Trophoblast cell (in vitro differentiated cells and primary cell): ENCODE data around the gene PMEPA1.
A peak's percentile ranks its signal among the peaks of the same experiment; 100 is the strongest.

ENCODE experiments used
- DNase-seq, 2 donors: peaks; one replicate each; pipeline ENCODE4 v3.0.0-alpha.2; 2016
- H2AFZ ChIP-seq: 2 replicates; pipeline ENCODE4 v1.6.1; 2013; ENCODE audit warnings: low read length, moderate library complexity, mild to moderate bottlenecking; ENCODE audit not compliant: insufficient read depth, poor library complexity
- H2AK5ac ChIP-seq: 2 replicates; pipeline ENCODE4 v1.6.1; 2013; ENCODE audit warnings: mild to moderate bottlenecking, low read length
- H2BK120ac ChIP-seq: 2 replicates; pipeline ENCODE4 v1.6.1; 2013; ENCODE audit warnings: low read length, mild to moderate bottlenecking, moderate library complexity; ENCODE audit not compliant: insufficient read depth, poor library complexity
- H2BK12ac ChIP-seq: 2 replicates; pipeline ENCODE4 v1.6.1; 2013; ENCODE audit warnings: mild to moderate bottlenecking, low read length, moderate library complexity
- H2BK5ac ChIP-seq: 2 replicates; pipeline ENCODE4 v1.6.1; 2013; ENCODE audit warnings: low read length, low read depth, moderate library complexity, mild to moderate bottlenecking; ENCODE audit not compliant: poor library complexity
- H3K14ac ChIP-seq: 2 replicates; pipeline ENCODE4 v1.6.1; 2013; ENCODE audit warnings: mild to moderate bottlenecking, low read length
- H3K18ac ChIP-seq: 2 replicates; pipeline ENCODE4 v1.6.1; 2013; ENCODE audit warnings: mild to moderate bottlenecking, low read length
- H3K23ac ChIP-seq: 2 replicates; pipeline ENCODE4 v1.6.1; 2013; ENCODE audit warnings: low read length
- H3K27ac ChIP-seq: 2 replicates; pipeline ENCODE4 v1.5.1; 2013; ENCODE audit warnings: low read depth, mild to moderate bottlenecking, inconsistent platforms, low read length, moderate library complexity
- H3K27me3 ChIP-seq: 2 replicates; pipeline ENCODE4 v1.6.1; 2013; ENCODE audit warnings: inconsistent platforms, mild to moderate bottlenecking, low read length, moderate library complexity; ENCODE audit not compliant: insufficient read depth
- H3K36me3 ChIP-seq, 2 experiments: 1 replicate in 1 of 2; 2 replicates in 1 of 2; pipeline ENCODE4 v1.6.1; 2013; ENCODE audit warnings: low read length in 2 of 2, mild to moderate bottlenecking in 2 of 2, moderate library complexity in 1 of 2; ENCODE audit not compliant: insufficient read depth in 2 of 2, control insufficient read depth in 1 of 2
- H3K4ac ChIP-seq: 2 replicates; pipeline ENCODE4 v1.6.1; 2013; ENCODE audit warnings: low read depth, mild to moderate bottlenecking, low read length, moderate library complexity
- H3K4me1 ChIP-seq, 2 experiments: 1 replicate in 1 of 2; 2 replicates in 1 of 2; pipeline ENCODE4 v1.6.1; 2013; ENCODE audit warnings: low read length in 2 of 2, mild to moderate bottlenecking in 2 of 2, moderate library complexity in 1 of 2; ENCODE audit not compliant: insufficient read depth in 2 of 2, control insufficient read depth in 1 of 2
- H3K4me2 ChIP-seq: 2 replicates; pipeline ENCODE4 v1.6.1; 2013; ENCODE audit warnings: inconsistent platforms, mild to moderate bottlenecking, low read length, moderate library complexity
- H3K4me3 ChIP-seq: 2 replicates; pipeline ENCODE4 v1.5.1; 2013; ENCODE audit warnings: mild to moderate bottlenecking, low read depth, low read length, inconsistent platforms
- H3K79me1 ChIP-seq: one replicate; pipeline ENCODE4 v1.6.1; 2013; ENCODE audit warnings: low read length
- H3K79me2 ChIP-seq: 2 replicates; pipeline ENCODE4 v1.6.1; 2013; ENCODE audit warnings: low read length, mild to moderate bottlenecking; ENCODE audit not compliant: control insufficient read depth, insufficient read depth, poor library complexity
- H3K9ac ChIP-seq: 2 replicates; pipeline ENCODE4 v1.6.1; 2013; ENCODE audit warnings: mild to moderate bottlenecking, low read length
- H3K9me3 ChIP-seq: 2 replicates; pipeline ENCODE4 v1.6.1; 2013; ENCODE audit warnings: low read depth, mild to moderate bottlenecking, control low read depth, inconsistent platforms, low read length; ENCODE audit not compliant: insufficient read depth
- H4K12ac ChIP-seq: 2 replicates; pipeline ENCODE4 v1.6.1; 2013; ENCODE audit warnings: low read depth, mild to moderate bottlenecking, low read length, moderate library complexity
- H4K8ac ChIP-seq: 2 replicates; pipeline ENCODE4 v1.6.1; 2013; ENCODE audit warnings: low read depth, mild to moderate bottlenecking, low read length, moderate library complexity
- H4K91ac ChIP-seq: one replicate; pipeline ENCODE4 v1.6.1; 2013; ENCODE audit warnings: low read depth, mild to moderate bottlenecking, low read length, moderate library complexity
- WGBS: extraction: QIAGEN DNeasy Blood & Tissue Kit; methylation state at CpG from one replicate; pipeline ENCODE4 v1.1.7; 2013; ENCODE audit warnings: missing lambda C conversion rate; ENCODE audit not compliant: insufficient read length, insufficient coverage; ENCODE audit errors: extremely low coverage; 5-methylcytosine and 5-hydroxymethylcytosine counted together

The PMEPA1 gene

DNA sequence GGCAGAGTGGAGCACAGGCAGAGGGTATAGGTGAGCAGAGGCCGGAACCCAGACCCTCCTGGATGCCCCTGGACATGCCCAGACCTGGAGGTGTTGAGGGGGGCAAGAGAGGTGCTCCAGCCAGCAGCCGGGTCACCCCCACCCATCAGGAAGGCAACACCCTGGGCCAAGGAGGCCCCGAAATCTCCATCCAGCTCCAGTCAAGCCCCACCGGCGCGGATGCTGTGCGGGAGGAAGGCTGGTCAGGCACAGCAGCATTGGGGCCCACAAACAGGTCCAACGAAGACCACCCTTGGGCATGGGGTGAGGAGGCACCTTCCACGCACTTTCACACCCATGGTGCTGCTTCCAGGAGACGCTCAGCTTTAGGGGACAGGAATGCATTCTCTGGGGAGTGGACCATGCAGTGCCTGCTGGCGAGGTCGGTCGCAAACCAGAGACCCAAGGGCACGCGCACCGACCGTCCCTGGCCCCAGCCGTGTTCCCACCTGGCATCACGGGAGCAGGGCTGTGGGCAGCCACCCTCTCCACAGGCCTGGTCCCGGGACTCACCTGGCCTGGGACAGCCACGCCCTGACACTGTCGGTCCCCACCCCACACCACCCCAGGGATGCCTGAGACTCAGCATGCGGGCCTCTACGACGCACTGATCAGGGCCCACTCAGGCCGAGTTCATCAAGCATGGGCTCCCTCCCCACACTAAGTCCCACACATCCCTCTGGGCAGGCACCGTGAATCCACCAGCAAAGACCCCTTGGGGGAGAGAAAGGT, 45.9 kb downstream of the PMEPA1 start:
- no peak overlapping the region for H2AFZ ChIP-seq
- no peaks in the 10 kb centered on the region for H3K27me3 ChIP-seq
- no peak overlapping the region for H3K9ac ChIP-seq
- H4K12ac ChIP-seq, result no peak overlapping the region
- H3K36me3 ChIP-seq, result peaks cover 33 to 37% of the 10 kb centered on the region in 2 experiments
- H2BK5ac ChIP-seq, result no peak overlapping the region
- peak overlapping the region; percentile 28 for H3K4ac ChIP-seq
- peaks cover 7% of the 10 kb centered on the region for H3K79me2 ChIP-seq
- H3K4me1 ChIP-seq, result peaks cover 3 to 4% of the 10 kb centered on the region in 2 experiments
- no peak for DNase-seq
- H3K23ac ChIP-seq, result no peak overlapping the region
- H2AK5ac ChIP-seq, result no peak overlapping the region
- H2BK120ac ChIP-seq, result no peak overlapping the region
- H4K91ac ChIP-seq, result no peak overlapping the region
- no CpG with 5 or more reads among the region's 27 CpGs for WGBS
- no peak overlapping the region for H3K27ac ChIP-seq
- H3K9me3 ChIP-seq, result no peaks in the 10 kb centered on the region
- H2BK12ac ChIP-seq, result no peak overlapping the region
- H3K79me1 ChIP-seq, result no peaks in the 10 kb centered on the region
- peak overlapping the region; percentile 24 for H3K18ac ChIP-seq
- no peak overlapping the region for H4K8ac ChIP-seq
- peak overlapping the region; percentile 21 for H3K4me3 ChIP-seq
- H3K4me2 ChIP-seq, result no peak overlapping the region
- no peak overlapping the region for H3K14ac ChIP-seq

DNA sequence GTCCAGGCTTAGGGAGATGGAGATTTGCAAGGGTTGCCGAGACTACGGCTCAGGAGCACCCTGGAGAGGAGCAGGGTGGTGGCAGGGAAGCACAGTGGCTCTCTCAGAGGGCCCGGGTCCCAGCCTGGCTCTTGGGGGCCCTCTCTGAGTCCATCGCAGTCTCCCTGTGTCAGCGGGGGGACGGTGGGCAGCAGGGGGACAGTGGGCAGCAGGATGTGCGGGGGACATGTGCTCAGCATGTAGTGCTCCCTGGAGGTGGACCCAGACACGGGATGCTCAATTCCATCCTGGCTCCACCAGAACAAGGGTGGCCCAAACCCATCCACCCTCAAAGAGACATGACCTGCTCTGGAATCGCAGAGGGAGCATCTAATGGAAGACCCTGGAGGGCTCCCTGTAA, 46.6 kb downstream of the PMEPA1 start:
- Histone ChIP-seq H4K91ac (no peak overlapping the region), H3K14ac (no peak overlapping the region), H3K23ac (no peak overlapping the region), H3K79me1 (no peaks in the 10 kb centered on the region), H4K12ac (no peak overlapping the region), H3K4me1 (peaks cover 3 to 4% of the 10 kb centered on the region in 2 experiments), H3K18ac (peak overlapping the region; percentile 15), H3K9ac (no peak overlapping the region), H4K8ac (no peak overlapping the region), H3K9me3 (no peaks in the 10 kb centered on the region), H2AFZ (no peak overlapping the region), H3K4me3 (no peak overlapping the region), H3K79me2 (peaks cover 7% of the 10 kb centered on the region), H3K27ac (no peak overlapping the region), H3K4me2 (no peak overlapping the region), H2BK5ac (no peak overlapping the region), H2BK120ac (no peak overlapping the region), H3K4ac (no peak overlapping the region), H2AK5ac (no peak overlapping the region), H3K27me3 (no peaks in the 10 kb centered on the region), H3K36me3 (peaks cover 39 to 40% of the 10 kb centered on the region in 2 experiments), H2BK12ac (no peak overlapping the region)
- no CpG with 5 or more reads among the region's 9 CpGs for WGBS
- DNase-seq, result no peak

DNA sequence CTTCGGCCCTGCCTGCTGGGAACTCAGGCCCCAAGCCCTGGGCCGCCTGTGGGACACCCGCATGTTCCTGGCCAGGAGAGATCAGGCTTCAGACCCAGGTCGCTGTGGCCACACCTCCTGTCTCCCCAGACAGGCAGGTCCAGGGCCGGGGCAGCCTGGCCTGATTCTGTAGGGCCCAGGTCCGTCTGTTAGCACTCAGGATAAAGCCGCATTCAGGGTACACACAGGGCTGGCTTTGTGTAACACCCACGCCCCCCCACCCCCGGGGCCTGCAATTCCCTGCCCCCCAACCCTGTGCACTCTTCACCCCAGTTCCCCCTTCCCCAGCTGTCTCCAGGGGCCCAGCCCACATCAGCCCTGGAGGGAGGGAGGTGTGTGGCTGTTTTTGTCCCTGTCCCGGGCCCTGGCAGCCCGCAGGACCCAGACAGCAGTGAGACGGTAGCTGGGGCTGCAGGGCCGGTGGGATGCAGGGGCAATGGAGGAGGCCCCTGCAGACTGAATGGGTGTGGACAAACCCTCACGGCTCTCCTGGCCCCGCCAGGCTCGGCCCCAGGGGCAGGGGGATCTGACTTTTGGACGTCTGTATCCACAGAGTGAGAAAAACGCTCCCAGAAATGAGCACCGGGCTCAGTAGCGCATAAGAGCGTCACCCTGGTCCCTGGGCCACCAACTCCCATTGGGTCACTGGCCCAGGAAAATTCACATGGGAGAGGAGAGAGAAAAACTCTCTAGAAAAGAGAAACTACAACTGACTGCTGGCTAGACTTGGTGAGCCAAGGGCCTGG, 47.2 kb downstream of the PMEPA1 start:
- H3K18ac ChIP-seq, result peak overlapping the region; percentile 23
- no peaks in the 10 kb centered on the region for H3K27me3 ChIP-seq
- no peak overlapping the region for H3K9ac ChIP-seq
- no CpG with 5 or more reads among the region's 21 CpGs for WGBS
- H4K91ac ChIP-seq, result no peak overlapping the region
- H3K4me3 ChIP-seq, result no peak overlapping the region
- H3K36me3 ChIP-seq, result peaks cover 43 to 46% of the 10 kb centered on the region in 2 experiments
- no peak overlapping the region for H3K23ac ChIP-seq
- H2AK5ac ChIP-seq, result no peak overlapping the region
- H3K79me2 ChIP-seq, result peaks cover 7% of the 10 kb centered on the region
- no peaks in the 10 kb centered on the region for H3K79me1 ChIP-seq
- no peak overlapping the region for H2BK12ac ChIP-seq
- H2AFZ ChIP-seq, result no peak overlapping the region
- peak; percentile 54 to 59 for DNase-seq
- no peak overlapping the region for H4K8ac ChIP-seq
- peaks cover 3 to 4% of the 10 kb centered on the region in 2 experiments for H3K4me1 ChIP-seq
- no peak overlapping the region for H2BK120ac ChIP-seq
- H3K9me3 ChIP-seq, result no peaks in the 10 kb centered on the region
- H4K12ac ChIP-seq, result no peak overlapping the region
- H3K4ac ChIP-seq, result no peak overlapping the region
- H2BK5ac ChIP-seq, result no peak overlapping the region
- no peak overlapping the region for H3K27ac ChIP-seq
- H3K4me2 ChIP-seq, result no peak overlapping the region
- H3K14ac ChIP-seq, result no peak overlapping the region

DNA sequence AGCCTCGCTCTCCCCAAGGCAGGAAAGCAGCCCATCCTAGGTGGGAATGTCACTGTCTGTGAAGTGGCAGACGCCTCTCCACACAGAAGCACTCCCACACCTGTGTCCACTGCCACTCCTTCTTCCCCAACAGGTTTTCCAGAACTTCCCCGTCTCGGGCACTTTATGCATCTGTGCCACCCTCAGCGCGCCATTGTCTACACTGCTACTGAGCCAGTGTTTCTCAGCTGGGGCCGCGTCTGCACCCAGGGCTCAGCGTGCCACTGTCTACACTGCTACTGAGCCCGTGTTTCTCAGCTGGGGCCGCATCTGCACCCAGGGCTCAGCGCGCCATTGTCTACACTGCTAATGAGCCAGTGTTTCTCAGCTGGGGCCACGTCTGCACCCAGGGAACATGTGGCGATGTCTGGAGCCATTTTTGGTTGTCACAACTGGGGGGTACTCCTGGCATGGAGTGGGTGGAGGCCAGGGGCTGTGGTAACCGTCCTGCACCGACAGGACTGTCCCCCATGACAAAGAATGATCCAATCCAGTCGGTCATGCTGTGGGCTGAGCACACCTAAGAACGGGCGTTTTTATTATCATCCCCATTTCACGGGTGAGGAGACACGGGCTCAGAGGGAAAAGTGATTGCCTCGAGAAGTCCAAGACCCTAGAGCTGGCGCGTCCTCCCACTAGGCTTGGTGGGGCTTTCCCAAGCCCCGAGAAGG, 47.9 kb downstream of the PMEPA1 start:
- H3K9me3 ChIP-seq, result no peaks in the 10 kb centered on the region
- no peaks in the 10 kb centered on the region for H3K27me3 ChIP-seq
- no peak for DNase-seq
- no peak overlapping the region for H2BK12ac ChIP-seq
- H4K12ac ChIP-seq, result no peak overlapping the region
- H3K9ac ChIP-seq, result no peak overlapping the region
- H2BK5ac ChIP-seq, result no peak overlapping the region
- no peak overlapping the region for H3K14ac ChIP-seq
- H2BK120ac ChIP-seq, result no peak overlapping the region
- WGBS, result no CpG with 5 or more reads among the region's 26 CpGs
- H3K36me3 ChIP-seq, result peaks cover 50 to 52% of the 10 kb centered on the region in 2 experiments
- H3K79me2 ChIP-seq, result peaks cover 7% of the 10 kb centered on the region
- H3K4me1 ChIP-seq, result peaks cover 3 to 4% of the 10 kb centered on the region in 2 experiments
- no peak overlapping the region for H4K8ac ChIP-seq
- H3K18ac ChIP-seq, result peak overlapping the region; percentile 23
- no peak overlapping the region for H3K4me3 ChIP-seq
- H3K79me1 ChIP-seq, result no peaks in the 10 kb centered on the region
- no peak overlapping the region for H3K23ac ChIP-seq
- H2AK5ac ChIP-seq, result no peak overlapping the region
- no peak overlapping the region for H3K27ac ChIP-seq
- H4K91ac ChIP-seq, result no peak overlapping the region
- no peak overlapping the region for H3K4me2 ChIP-seq
- H2AFZ ChIP-seq, result no peak overlapping the region
- H3K4ac ChIP-seq, result no peak overlapping the region
